A673 (cell line): Measurements from ENCODE around the gene ADAMTS8. TPM values are rescaled to one million over a fixed set of nuclear protein-coding genes. Genes with fewer than 3 reads are reported as not detected.

ENCODE experiments used
- BruUV-seq: library from RNA; stranded (reverse); fragments of 400-500 nt; replicated peaks from 2 replicates; lab custom pipeline; 2021; lab: Mats Ljungman, UMichigan
- CTCF ChIA-PET: fragments of 300-600 bp; sonication (Branson Sonifier 250); formaldehyde crosslinking; loops from one replicate; lab custom pipeline; 2022; ENCODE audit warnings: antibody characterized with exemption; lab: Charles Lee
- POLR2A ChIA-PET: fragments of 300-600 bp; sonication (Branson Sonifier 250); formaldehyde crosslinking; loops from one replicate; lab custom pipeline; 2022; ENCODE audit warnings: antibody characterized with exemption; ENCODE audit not compliant: low non-redundant PET; lab: Charles Lee
- DNase-seq: peaks from one replicate; pipeline ENCODE4 v3.0.0-alpha.2; 2015; ENCODE audit warnings: low spot score
- H3K27ac ChIP-seq: fragments of 200-600 bp; sonication (generic); 2 replicates; pipeline ENCODE4 v1.5.1; 2016; ENCODE audit warnings: mixed run types, low read depth, mild to moderate bottlenecking, mixed read lengths, antibody characterized with exemption, low read length; ENCODE audit not compliant: poor library complexity, severe bottlenecking
- H3K27me3 ChIP-seq: fragments of 200-600 bp; sonication (generic); replicated peaks from 2 replicates; pipeline ENCODE4 v1.6.1; 2017; ENCODE audit warnings: mixed run types, low read depth, mild to moderate bottlenecking, mixed read lengths, antibody characterized with exemption, low read length; ENCODE audit not compliant: insufficient read depth, poor library complexity
- H3K36me3 ChIP-seq: fragments of 200-600 bp; sonication (generic); 2 replicates; pipeline ENCODE4 v1.6.1; 2016; ENCODE audit warnings: mixed run types, mild to moderate bottlenecking, mixed read lengths, antibody characterized with exemption, low read length; ENCODE audit not compliant: insufficient read depth, poor library complexity, severe bottlenecking
- H3K4me1 ChIP-seq: fragments of 200-600 bp; sonication (generic); 2 replicates; pipeline ENCODE4 v1.6.1; 2017; ENCODE audit warnings: mixed run types, mild to moderate bottlenecking, mixed read lengths, antibody characterized with exemption, low read length; ENCODE audit not compliant: insufficient read depth, poor library complexity, severe bottlenecking
- H3K4me3 ChIP-seq: fragments of 200-600 bp; sonication (generic); 2 replicates; pipeline ENCODE4 v1.5.1; 2016; ENCODE audit warnings: low read depth, mixed run types, mild to moderate bottlenecking, mixed read lengths, low read length; ENCODE audit not compliant: poor library complexity, severe bottlenecking
- H3K9me3 ChIP-seq: fragments of 200-600 bp; sonication (generic); 2 replicates; pipeline ENCODE4 v1.6.1; 2016; ENCODE audit warnings: mixed run types, low read depth, mild to moderate bottlenecking, mixed read lengths, antibody characterized with exemption, low read length; ENCODE audit not compliant: poor library complexity, severe bottlenecking
- EZH2 ChIP-seq: fragments of 200-600 bp; sonication (generic); IDR thresholded peaks from 2 replicates; pipeline ENCODE4 v1.6.1; 2017; ENCODE audit warnings: borderline replicate concordance, low read depth, mild to moderate bottlenecking, mixed read lengths, antibody characterized with exemption, low read length; ENCODE audit not compliant: poor library complexity, severe bottlenecking
- intact Hi-C: fragments of 100-400 bp; cut with micrococcal nuclease; formaldehyde crosslinking; loops from one replicate; pipeline ENCODE4 v1.10.0; 2022; ENCODE audit not compliant: unreplicated experiment
- total RNA-seq: library from RNA; stranded (reverse); gene quantifications from 2 replicates; pipeline ENCODE4 v1.2.3, GENCODE V29; 2021
- TF ChIP-seq, protein P1 (sequence below): fragments of 300-800, 200-600 bp; sonication (generic); conservative IDR thresholded peaks from 2 replicates; pipeline ENCODE4 v1.5.1; 2017; ENCODE audit warnings: low read depth, mild to moderate bottlenecking, antibody characterized with exemption, low read length, moderate library complexity, mixed read lengths

The ADAMTS8 gene
- total RNA-seq, 1 experiment from 2014 or later: not detected

GRCh38 chr11:130416906-130417305, 11.5 kb downstream of the ADAMTS8 start:
- ChIA-PET POLR2A (no interaction called here), CTCF (interaction anchor here (1.3 kb wide), 1 partner anchor 14 kb away, joined by 6 read pairs; no protein-coding TSS in a partner anchor)
- no peak for DNase-seq
- Histone ChIP-seq H3K27me3 (peaks cover 36% of the 10 kb centered on the region), H3K4me3 (no peak overlapping the region), H3K9me3 (no peaks in the 10 kb centered on the region), H3K4me1 (no peaks in the 10 kb centered on the region), H3K27ac (no peak overlapping the region), H3K36me3 (no peaks in the 10 kb centered on the region)
- no TSS peak for BruUV-seq
- intact Hi-C loops: no loop called here
- TF ChIP-seq EZH2: no peak
- TF ChIP-seq, protein P1, sequence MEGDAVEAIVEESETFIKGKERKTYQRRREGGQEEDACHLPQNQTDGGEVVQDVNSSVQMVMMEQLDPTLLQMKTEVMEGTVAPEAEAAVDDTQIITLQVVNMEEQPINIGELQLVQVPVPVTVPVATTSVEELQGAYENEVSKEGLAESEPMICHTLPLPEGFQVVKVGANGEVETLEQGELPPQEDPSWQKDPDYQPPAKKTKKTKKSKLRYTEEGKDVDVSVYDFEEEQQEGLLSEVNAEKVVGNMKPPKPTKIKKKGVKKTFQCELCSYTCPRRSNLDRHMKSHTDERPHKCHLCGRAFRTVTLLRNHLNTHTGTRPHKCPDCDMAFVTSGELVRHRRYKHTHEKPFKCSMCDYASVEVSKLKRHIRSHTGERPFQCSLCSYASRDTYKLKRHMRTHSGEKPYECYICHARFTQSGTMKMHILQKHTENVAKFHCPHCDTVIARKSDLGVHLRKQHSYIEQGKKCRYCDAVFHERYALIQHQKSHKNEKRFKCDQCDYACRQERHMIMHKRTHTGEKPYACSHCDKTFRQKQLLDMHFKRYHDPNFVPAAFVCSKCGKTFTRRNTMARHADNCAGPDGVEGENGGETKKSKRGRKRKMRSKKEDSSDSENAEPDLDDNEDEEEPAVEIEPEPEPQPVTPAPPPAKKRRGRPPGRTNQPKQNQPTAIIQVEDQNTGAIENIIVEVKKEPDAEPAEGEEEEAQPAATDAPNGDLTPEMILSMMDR: no peak

DNA sequence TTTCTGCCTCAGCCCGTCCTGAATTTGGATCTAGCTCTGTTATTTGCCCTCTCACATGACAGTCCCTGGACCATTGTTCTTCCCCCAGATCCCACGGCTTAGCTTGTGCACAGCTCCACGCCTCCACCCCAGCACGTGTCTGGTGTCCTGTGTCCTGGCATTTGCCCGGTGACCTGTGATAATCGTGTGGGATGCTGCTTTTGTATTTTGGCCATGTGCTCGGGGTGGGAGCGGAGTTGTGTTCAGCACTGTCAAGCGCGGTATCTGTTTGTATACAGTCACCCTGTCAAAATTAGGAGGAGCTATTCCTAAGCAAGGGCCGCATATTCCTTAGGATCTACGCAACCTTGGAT, 11.9 kb downstream of the ADAMTS8 start:
- H3K27me3 ChIP-seq: peaks cover 32% of the 10 kb centered on the region
- TF ChIP-seq, protein P1: no peak
- TF ChIP-seq EZH2: no peak
- no peaks in the 10 kb centered on the region for H3K9me3 ChIP-seq
- H3K4me3 ChIP-seq: no peak overlapping the region
- intact Hi-C loops: no loop called here
- no peaks in the 10 kb centered on the region for H3K36me3 ChIP-seq
- DNase-seq: no peak
- no peak overlapping the region for H3K27ac ChIP-seq
- H3K4me1 ChIP-seq: no peaks in the 10 kb centered on the region
- ChIA-PET POLR2A (no interaction called here), CTCF (interaction anchor here (1.3 kb wide), 1 partner anchor 15 kb away, joined by 6 read pairs; no protein-coding TSS in a partner anchor)
- no TSS peak for BruUV-seq

GRCh38 chr11:130415731-130416529, 12.5 kb downstream of the ADAMTS8 start:
- Histone ChIP-seq H3K36me3 (no peaks in the 10 kb centered on the region), H3K4me3 (no peak overlapping the region), H3K27me3 (peaks cover 26% of the 10 kb centered on the region), H3K27ac (no peak overlapping the region), H3K4me1 (no peaks in the 10 kb centered on the region), H3K9me3 (no peaks in the 10 kb centered on the region)
- ChIA-PET CTCF (no interaction called here), POLR2A (no interaction called here)
- no TSS peak for BruUV-seq
- DNase-seq: no peak
- intact Hi-C loops: no loop called here
- no peak for TF ChIP-seq EZH2
- TF ChIP-seq, protein P1: no peak
